ENCODE measurements around the gene WDR47. TPM values are rescaled to one million over a fixed set of nuclear protein-coding genes. Genes with fewer than 3 reads are reported as not detected.

The WDR47 gene
- polyA plus RNA-seq, 1 donor from 2014 or later = 65.7 TPM

- no peak overlapping the region for H2AFZ ChIP-seq (ENCODE audit: low read depth, low read length)
- H3K9ac ChIP-seq (ENCODE audit: low read length) = no peak overlapping the region
- H3K27ac ChIP-seq (ENCODE audit: low read length) = no peak overlapping the region
- H3K9me2 ChIP-seq (ENCODE audit: insufficient read depth, low read length) = no peaks in the 10 kb centered on the region
- no peak overlapping the region for H3K4me2 ChIP-seq (ENCODE audit: low read length)
- H3K79me2 ChIP-seq (replicated peaks; ENCODE audit: insufficient read depth, low read length) = peaks cover 15% of the 10 kb centered on the region
- no peaks in the 10 kb centered on the region for H3K27me3 ChIP-seq (ENCODE audit: insufficient read depth, low read depth, low read length)
- no peak overlapping the region for H3K4me3 ChIP-seq (ENCODE audit: low read length)
- TF ChIP-seq EZH2 (IDR thresholded peaks at IDR 0.05; ENCODE audit: borderline replicate concordance, insufficient read depth, low read length, poor library complexity, severe bottlenecking) (no peak), SMC3 (conservative IDR thresholded peaks at IDR 0.05; ENCODE audit: poor library complexity) (no peak), REST (IDR thresholded peaks at IDR 0.05; ENCODE audit: borderline replicate concordance) (no peak), EP300 (conservative IDR thresholded peaks at IDR 0.05; ENCODE audit: poor library complexity, severe bottlenecking) (no peak)
- no peaks in the 10 kb centered on the region for H4K20me1 ChIP-seq (ENCODE audit: insufficient read depth)
- H3F3A ChIP-seq (ENCODE audit: insufficient read depth, low read length, poor library complexity, severe bottlenecking) = no peaks in the 10 kb centered on the region
- no peaks in the 10 kb centered on the region for H3K9me3 ChIP-seq (ENCODE audit: low read length)
- no peaks in the 10 kb centered on the region for H3K36me3 ChIP-seq (ENCODE audit: insufficient read depth, low read length)
Observed at GRCh38 chr1:108957888-108958287, 84.0 kb downstream of the WDR47 start.

GRCh38 chr1:108955881-108956280 lies 86.0 kb downstream of the WDR47 start:
- Histone ChIP-seq H3K79me2 (replicated peaks; ENCODE audit: insufficient read depth, low read length) (peaks cover 11% of the 10 kb centered on the region), H2AFZ (ENCODE audit: low read depth, low read length) (no peak overlapping the region), H3K27ac (ENCODE audit: low read length) (no peak overlapping the region), H3K4me3 (ENCODE audit: low read length) (no peak overlapping the region), H3K9me3 (ENCODE audit: low read length) (no peaks in the 10 kb centered on the region), H3F3A (ENCODE audit: insufficient read depth, low read length, poor library complexity, severe bottlenecking) (no peaks in the 10 kb centered on the region), H3K9me2 (ENCODE audit: insufficient read depth, low read length) (no peaks in the 10 kb centered on the region), H4K20me1 (ENCODE audit: insufficient read depth) (no peaks in the 10 kb centered on the region), H3K9ac (ENCODE audit: low read length) (no peak overlapping the region), H3K36me3 (ENCODE audit: insufficient read depth, low read length) (no peaks in the 10 kb centered on the region), H3K27me3 (ENCODE audit: insufficient read depth, low read depth, low read length) (no peaks in the 10 kb centered on the region), H3K4me2 (ENCODE audit: low read length) (no peak overlapping the region)
- TF ChIP-seq MXI1 (conservative IDR thresholded peaks at IDR 0.05; ENCODE audit: poor library complexity, severe bottlenecking) (no peak), REST (IDR thresholded peaks at IDR 0.05; ENCODE audit: borderline replicate concordance) (no peak), EP300 (conservative IDR thresholded peaks at IDR 0.05; ENCODE audit: poor library complexity, severe bottlenecking) (no peak)

GRCh38 chr1:108955111-108955510 lies 86.8 kb downstream of the WDR47 start:
- Histone ChIP-seq H4K20me1 (ENCODE audit: insufficient read depth) (no peaks in the 10 kb centered on the region), H3K27me3 (ENCODE audit: insufficient read depth, low read depth, low read length) (no peaks in the 10 kb centered on the region), H3F3A (ENCODE audit: insufficient read depth, low read length, poor library complexity, severe bottlenecking) (no peaks in the 10 kb centered on the region), H3K9ac (ENCODE audit: low read length) (no peak overlapping the region), H3K79me2 (replicated peaks; ENCODE audit: insufficient read depth, low read length) (peaks cover 11% of the 10 kb centered on the region), H3K36me3 (ENCODE audit: insufficient read depth, low read length) (no peaks in the 10 kb centered on the region), H3K4me2 (ENCODE audit: low read length) (no peak overlapping the region), H3K27ac (ENCODE audit: low read length) (no peak overlapping the region), H3K9me3 (ENCODE audit: low read length) (no peaks in the 10 kb centered on the region), H3K4me3 (ENCODE audit: low read length) (no peak overlapping the region), H3K9me2 (ENCODE audit: insufficient read depth, low read length) (no peaks in the 10 kb centered on the region), H2AFZ (ENCODE audit: low read depth, low read length) (no peak overlapping the region)
- TF ChIP-seq SMC3 (conservative IDR thresholded peaks at IDR 0.05; ENCODE audit: poor library complexity) (no peak), REST (IDR thresholded peaks at IDR 0.05; ENCODE audit: borderline replicate concordance) (no peak), POLR2AphosphoS5 (IDR thresholded peaks at IDR 0.05) (no peak), TAF1 (IDR thresholded peaks at IDR 0.05; ENCODE audit: low read depth) (no peak), CTCF (IDR thresholded peaks at IDR 0.05; ENCODE audit: poor library complexity, severe bottlenecking) (no peak), MXI1 (conservative IDR thresholded peaks at IDR 0.05; ENCODE audit: poor library complexity, severe bottlenecking) (no peak), RAD21 (conservative IDR thresholded peaks at IDR 0.05) (no peak), EZH2 (IDR thresholded peaks at IDR 0.05; ENCODE audit: borderline replicate concordance, insufficient read depth, low read length, poor library complexity, severe bottlenecking) (no peak), EP300 (conservative IDR thresholded peaks at IDR 0.05; ENCODE audit: poor library complexity, severe bottlenecking) (no peak)

Data from neural cell (in vitro differentiated cells).